ENCODE data around the gene SPPL2C.

The SPPL2C gene

GRCh38 chr17:45828582-45829133 is 16.0 kb upstream of the SPPL2C start:
- DNase-seq, result no peak

DNA sequence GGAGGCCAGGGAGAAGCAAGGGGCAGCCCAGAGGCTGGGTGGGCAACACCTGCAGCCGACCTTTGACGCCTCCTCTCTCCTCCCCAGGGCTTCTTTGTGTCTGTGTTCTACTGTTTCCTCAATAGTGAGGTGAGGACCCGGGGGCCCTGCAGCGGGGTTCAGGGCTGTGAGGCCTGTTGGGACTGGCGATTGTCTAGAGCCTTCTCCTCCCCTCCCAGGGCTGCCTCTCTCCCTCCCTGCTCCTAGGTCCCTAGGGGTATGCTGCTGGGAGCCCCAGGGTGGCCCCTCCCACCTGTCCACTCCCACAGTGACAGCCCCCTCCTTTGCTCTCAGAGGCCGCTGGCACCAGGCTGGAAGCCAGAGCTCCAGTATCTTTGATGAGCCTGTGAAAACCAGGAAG is 10.8 kb upstream of the SPPL2C start:
- no peak for DNase-seq

GRCh38 chr17:45834471-45835396 is 9.9 kb upstream of the SPPL2C start:
- DNase-seq, result no peak

DNA sequence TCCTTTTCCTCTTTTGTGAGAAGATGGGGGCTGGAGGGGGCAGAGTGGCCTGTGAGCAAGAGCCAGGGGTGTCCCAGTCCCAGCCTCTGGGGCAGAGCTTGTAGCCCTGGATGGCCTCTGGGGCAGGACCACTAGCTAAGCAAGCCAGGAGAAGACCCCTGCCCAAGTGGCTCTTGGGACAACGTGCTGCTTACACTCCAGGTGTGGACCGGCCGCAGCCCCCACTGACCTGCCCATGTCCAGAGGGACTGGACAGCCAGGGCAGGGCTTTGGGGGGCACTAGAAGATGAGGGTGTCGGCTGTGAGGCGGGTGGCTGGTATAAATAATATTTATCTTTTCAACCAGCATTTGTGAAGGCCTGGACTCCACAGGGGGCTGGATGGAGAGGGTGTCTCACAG is 9.2 kb upstream of the SPPL2C start:
- DNase-seq, result no peak

- no peak for DNase-seq
These were observed 8.3 kb upstream of the SPPL2C start for GRCh38 chr17:45836047-45837044.

DNA sequence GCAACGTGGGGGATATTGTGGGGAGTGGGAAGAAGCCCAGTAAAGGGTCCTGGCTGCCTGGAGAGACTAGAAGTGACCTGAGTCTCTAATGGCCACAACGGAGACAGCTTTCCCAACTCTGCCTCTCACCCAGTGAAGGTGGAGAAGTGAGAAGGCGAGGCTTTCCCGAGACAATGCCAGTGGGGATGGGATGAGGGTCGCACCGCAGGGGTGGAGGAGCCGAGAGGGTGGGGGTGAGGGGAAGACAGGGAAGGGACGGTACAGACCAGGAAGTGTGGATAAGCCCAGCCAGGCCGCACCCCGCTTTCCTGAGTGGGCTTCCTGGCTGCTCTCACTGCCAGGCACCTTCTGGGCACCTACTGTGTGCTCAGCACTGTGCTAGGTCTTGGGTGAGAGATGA is 7.5 kb upstream of the SPPL2C start:
- DNase-seq, result no peak

- no peak for DNase-seq
These were observed 7.1 kb upstream of the SPPL2C start for GRCh38 chr17:45837603-45838002.

DNA sequence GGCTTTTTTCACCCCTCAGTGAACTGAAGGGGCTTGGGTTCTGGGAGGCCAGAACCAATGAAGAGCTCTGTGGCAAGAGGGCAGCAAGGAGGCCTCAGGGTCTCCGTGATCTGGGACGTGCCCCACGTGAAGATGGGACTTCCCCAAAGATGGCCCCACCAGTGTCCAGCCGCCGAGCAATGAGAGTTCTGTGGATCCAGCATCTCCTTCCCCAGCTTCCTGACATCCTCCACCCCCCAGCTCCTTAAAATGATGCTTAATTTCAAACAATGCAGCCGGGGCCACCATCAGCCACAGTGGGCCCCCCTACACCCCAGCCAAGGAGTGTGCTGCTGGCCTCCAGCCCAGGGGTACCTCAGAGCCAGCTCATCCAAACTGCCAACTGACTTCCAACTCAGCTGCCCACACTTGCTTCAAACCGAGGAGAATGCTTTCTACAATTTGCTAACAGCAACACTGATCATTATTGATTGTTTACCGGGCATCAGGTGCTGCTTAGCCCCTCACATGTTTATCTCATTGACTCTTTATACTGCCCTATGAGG is 5.9 kb upstream of the SPPL2C start:
- no peak for DNase-seq

DNA sequence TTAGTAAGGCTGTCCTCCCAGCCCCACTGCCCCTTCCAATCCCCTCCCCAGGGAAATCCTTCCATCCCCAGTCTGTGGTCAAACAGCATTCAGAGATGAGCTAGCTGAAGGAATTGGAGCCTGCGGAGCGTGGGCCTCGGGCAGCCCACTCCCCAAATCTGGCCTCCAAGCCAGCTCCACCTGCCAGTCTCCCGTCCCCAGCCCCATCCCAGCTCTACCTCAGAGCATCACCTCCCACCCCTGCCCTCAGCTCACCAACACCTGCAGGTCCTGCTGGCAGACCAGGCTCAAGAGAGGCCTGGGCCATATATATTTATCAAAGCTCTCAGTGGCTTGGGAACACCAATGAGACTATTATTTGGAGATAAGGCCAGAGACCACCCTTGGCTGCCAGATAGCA is 5.2 kb upstream of the SPPL2C start:
- DNase-seq, result no peak

- DNase-seq, result no peak
These were observed 3.5 kb upstream of the SPPL2C start for GRCh38 chr17:45841186-45841585.

DNA sequence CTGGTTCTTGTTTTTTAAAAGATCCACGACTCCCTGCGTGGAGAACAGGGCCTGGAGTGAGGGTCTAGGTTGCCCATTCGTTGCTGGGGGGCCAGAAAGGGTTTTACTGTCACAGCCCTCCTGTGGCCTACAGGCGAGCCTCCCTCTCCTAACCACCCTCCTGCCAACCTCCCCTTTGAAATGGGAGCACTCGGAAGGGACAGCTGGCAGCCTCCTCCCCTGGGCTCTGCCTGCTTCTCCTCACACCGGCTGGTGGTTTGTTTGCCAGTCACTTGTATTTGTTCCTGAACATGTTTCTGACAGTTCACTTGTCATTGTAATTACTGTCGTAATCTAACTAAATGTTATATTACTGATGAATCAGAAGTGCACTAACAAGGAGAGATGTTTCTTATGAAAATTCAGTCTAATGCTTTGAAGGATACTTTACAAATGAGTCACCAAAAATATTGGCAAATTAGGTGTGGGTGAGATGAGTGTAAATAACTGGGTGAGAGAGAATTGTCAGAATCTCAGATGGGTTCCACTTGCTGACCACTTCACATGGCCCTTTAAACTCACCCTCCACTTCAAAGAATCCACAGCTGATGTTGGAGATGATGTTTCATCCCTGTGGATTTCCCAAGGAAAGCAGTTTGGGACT is 2.7 kb upstream of the SPPL2C start:
- no peak for DNase-seq

DNA sequence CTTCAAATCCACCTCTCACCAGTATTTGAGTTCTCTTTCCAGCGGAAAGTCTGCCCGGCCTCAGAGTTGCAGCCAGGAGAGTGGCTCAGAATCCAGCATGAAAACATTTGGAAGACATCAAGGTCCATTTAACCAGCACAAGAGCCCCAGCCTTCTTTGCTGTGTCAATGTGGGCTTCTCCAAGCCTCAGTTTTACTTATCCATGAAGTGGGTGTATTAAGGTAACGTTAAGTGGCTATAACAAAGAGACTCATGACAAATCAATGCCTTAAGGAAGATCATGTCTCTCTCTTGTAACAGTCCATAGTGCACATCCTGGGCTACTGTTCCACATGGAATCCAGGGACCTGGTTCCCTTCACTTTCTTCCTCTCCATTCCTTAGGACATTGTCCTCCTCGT is 959 bp upstream of the SPPL2C start:
- DNase-seq, result no peak

DNA sequence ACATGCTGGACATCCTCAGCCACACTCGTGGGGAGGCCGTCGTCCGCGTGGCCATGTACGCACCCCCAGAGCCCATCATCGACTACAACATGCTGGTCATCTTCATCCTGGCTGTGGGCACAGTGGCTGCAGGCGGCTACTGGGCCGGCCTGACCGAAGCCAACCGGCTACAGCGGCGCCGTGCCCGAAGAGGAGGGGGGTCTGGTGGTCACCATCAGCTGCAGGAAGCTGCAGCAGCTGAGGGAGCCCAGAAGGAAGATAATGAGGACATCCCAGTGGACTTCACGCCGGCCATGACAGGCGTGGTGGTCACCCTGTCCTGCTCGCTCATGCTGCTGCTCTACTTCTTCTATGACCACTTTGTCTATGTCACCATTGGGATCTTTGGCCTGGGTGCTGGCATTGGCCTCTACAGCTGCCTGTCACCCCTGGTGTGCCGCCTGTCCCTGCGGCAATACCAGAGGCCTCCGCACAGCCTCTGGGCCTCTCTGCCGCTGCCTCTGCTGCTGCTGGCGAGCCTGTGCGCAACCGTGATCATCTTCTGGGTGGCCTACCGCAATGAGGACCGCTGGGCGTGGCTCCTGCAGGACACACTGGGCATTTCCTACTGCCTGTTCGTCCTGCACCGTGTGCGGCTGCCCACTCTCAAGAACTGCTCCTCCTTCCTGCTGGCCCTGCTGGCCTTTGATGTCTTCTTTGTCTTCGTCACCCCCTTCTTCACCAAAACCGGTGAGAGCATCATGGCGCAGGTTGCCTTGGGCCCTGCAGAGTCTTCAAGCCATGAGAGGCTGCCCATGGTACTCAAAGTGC is 900 bp downstream of the SPPL2C start:
- no peak for DNase-seq

DNA sequence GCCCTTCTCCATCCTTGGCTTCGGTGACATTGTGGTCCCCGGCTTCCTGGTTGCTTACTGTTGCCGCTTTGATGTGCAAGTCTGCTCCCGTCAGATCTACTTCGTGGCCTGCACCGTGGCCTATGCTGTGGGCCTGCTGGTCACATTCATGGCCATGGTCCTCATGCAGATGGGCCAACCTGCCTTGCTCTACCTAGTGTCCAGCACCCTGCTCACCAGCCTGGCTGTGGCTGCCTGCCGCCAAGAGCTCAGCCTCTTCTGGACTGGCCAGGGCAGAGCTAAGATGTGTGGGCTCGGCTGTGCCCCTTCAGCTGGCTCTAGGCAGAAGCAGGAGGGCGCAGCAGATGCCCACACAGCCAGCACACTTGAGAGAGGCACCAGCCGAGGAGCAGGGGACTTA is 1.5 kb downstream of the SPPL2C start:
- DNase-seq, result no peak

- DNase-seq, result no peak
These were observed 2.0 kb downstream of the SPPL2C start for GRCh38 chr17:45846646-45847045.

DNA sequence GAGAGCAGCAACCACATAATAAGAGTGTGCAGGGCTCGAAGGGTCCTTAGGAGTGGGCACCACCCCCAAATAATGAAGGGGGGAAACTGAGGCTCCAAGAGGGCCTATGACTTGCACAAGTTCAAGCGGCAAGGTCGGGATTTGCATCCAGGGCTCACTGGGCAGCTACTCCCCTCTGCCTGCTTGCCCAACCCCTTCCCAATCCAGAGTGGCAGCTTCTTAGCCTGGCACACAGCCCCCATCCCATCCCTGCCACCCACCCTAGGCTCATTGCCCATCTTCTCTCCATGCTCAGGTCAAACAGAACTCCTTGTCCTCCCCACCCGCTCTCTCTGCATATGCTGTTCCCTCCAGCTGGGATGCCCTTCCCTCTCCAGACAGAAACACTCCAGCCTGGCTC is 2.4 kb downstream of the SPPL2C start:
- no peak for DNase-seq

- DNase-seq, result no peak
These were observed 3.1 kb downstream of the SPPL2C start for GRCh38 chr17:45847747-45848146.

- no peak for DNase-seq
These were observed 3.7 kb downstream of the SPPL2C start for GRCh38 chr17:45848405-45848804.

- DNase-seq, result no peak
These were observed 4.3 kb downstream of the SPPL2C start for GRCh38 chr17:45848868-45849535.

DNA sequence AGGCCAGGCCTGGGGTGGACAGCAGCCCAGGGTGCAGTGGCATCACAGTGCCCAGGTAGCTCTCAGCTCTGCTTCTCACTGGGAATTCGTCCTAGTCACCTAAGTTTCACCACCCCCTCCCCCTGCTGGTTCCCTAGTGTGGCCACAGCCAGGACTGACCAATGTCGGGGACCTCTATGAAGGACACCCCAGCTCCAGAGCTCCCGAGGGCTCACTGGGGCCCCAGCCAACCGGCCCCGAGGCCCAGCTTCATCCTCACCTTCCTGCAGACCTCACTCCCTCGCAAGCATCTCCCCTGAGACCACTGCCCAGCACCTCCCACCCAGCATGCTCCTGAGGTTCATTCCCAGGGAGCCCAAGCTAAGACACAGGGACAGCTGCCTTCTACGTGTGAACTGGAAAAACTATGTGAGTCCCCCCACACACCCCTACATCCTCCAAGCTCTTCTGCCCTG is 4.9 kb downstream of the SPPL2C start:
- DNase-seq, result no peak

- DNase-seq, result no peak
These were observed 5.3 kb downstream of the SPPL2C start for GRCh38 chr17:45850011-45850410.
